HTERT RPE-1 (cell line): ENCODE results near the gene PGAP1.

Experiments used
- in situ Hi-C: fragments of 300-500 bp; cut with MboI; formaldehyde crosslinking; loops from 4 replicates; pipeline ENCODE4 v1.14.3; 2020; ENCODE audit warnings: low sequenced_read_pairs

The PGAP1 gene, protein sequence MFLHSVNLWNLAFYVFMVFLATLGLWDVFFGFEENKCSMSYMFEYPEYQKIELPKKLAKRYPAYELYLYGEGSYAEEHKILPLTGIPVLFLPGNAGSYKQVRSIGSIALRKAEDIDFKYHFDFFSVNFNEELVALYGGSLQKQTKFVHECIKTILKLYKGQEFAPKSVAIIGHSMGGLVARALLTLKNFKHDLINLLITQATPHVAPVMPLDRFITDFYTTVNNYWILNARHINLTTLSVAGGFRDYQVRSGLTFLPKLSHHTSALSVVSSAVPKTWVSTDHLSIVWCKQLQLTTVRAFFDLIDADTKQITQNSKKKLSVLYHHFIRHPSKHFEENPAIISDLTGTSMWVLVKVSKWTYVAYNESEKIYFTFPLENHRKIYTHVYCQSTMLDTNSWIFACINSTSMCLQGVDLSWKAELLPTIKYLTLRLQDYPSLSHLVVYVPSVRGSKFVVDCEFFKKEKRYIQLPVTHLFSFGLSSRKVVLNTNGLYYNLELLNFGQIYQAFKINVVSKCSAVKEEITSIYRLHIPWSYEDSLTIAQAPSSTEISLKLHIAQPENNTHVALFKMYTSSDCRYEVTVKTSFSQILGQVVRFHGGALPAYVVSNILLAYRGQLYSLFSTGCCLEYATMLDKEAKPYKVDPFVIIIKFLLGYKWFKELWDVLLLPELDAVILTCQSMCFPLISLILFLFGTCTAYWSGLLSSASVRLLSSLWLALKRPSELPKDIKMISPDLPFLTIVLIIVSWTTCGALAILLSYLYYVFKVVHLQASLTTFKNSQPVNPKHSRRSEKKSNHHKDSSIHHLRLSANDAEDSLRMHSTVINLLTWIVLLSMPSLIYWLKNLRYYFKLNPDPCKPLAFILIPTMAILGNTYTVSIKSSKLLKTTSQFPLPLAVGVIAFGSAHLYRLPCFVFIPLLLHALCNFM

GRCh38 chr2:196926562-196927375 lies at the start of gene PGAP1:
TSS of gene PGAP1 (minus strand) at chr2:196926707. CDS start at chr2:196926616, 91 bp downstream.
- in situ Hi-C loops = no loop called here

DNA sequence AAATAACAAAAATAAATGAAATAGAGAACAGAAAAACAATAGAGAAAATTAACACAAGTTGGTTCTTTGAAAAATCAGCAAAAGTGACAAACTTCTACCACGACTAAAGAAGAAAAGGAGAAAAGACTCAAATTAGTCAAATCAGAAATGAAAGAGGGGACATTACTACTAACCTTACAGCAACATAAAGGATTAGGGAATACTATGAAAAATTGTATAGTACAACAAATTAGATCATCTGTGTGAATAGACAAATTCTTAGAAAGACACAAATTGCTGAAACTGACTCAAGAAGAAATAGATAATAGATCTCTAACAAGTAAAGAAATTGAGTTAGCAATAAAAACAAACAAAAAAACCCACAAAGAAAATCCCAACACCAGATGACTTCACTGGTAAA lies 48.5 kb upstream of the PGAP1 start:
- in situ Hi-C loops = no loop called here

- in situ Hi-C loops = no loop called here
Observed at GRCh38 chr2:196971574-196972279, 45.2 kb upstream of the PGAP1 start.

- in situ Hi-C loops = no loop called here
Observed at GRCh38 chr2:196970099-196970498, 43.6 kb upstream of the PGAP1 start.

GRCh38 chr2:196968516-196968915 lies 42.0 kb upstream of the PGAP1 start:
- in situ Hi-C loops = no loop called here

- in situ Hi-C loops = no loop called here
Observed at GRCh38 chr2:196967775-196968174, 41.3 kb upstream of the PGAP1 start.

DNA sequence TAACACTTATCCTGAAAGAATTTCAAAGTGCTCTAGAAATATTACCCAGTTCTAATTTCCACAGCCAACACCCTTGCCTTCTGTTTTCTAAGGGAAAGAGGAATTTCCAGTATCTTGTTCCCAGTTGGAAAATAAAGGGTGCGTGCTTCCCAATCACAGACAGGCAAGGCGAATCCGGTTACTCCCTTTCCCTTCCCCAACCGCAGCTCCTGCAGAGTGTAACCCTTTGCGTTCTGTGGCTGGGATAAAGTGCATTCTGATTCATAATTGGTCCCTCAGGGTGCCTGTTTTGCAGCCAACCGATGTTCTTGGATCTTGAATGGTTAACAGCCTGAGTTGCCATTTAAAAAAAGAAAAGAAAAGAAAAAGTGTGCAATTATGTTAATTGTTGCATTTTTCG lies 40.6 kb upstream of the PGAP1 start:
- in situ Hi-C loops = no loop called here

DNA sequence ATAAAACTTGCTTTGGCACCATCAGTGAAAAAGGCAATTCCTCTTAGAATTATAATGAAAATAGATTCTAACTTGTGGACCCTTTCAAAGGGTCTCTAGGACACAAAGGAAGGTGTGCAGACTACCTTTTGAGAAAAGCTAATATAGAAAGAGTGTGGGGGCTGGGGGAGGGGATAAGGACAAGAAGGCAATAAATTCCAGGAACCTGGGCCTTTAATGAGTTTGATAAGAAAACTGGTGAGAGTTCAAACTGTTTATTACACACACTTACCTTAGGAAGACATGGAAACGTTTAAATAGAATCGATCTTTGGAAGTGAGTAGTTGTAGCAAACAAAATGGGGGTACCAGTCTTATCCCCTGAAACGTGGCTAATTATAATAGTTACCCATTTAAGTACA lies 39.6 kb upstream of the PGAP1 start:
- in situ Hi-C loops = no loop called here

DNA sequence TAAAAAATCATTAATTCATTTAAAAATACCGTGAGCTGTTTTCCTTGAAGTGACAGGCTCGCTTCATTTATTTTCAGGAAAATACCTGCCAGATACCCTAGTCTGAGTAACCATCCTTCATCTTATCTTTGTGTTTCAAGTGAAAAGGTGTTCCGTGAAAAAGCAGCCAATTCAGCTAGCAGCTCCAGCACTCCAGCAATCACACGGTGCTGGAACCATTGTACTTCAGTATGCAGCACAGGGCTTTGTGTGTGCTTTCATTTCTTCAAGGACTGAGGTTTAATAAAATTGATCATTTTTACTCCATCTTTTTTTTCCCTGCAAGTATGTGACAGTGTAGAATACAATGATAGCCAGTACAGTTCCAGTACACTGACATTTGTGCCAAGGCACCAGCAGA lies 39.1 kb upstream of the PGAP1 start:
- in situ Hi-C loops = no loop called here

GRCh38 chr2:196963961-196964360 lies 37.5 kb upstream of the PGAP1 start:
- in situ Hi-C loops = no loop called here

DNA sequence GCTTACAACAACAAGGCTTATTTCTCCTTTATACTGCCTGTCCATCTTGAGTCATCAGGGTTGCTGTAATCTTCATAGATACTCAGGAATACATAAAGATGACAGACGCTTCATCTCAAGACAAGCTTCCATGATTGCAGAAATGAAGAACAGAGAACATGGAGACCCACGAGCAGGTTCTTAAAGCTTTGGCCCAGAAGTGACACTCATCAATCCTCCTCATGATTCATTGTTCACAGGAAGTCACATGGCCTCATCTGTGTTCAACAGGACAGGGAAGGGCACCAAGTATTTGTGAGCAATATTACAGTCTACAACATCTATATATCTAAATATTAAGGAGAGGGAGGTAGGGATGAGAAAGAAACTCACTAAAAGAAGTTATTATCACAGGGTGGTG lies 36.5 kb upstream of the PGAP1 start:
- in situ Hi-C loops = no loop called here

DNA sequence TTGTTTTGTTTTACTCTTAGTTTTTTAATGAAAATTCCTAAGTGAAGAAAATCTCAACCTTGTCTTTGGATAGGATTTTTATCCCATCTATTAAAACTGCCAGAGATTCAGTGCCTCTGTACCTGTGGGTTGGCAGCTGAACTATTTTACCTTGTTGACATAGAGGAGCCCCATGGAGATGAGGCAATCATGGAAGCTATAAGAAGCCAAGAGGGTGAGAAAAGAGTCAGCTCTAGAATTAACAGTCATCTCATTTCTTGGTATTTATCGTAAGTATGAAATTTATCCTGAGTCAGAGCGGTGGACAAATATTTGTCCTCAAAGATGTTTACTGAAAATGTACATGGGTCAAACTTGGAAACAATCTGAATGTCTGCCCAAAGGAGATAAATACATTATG lies 35.8 kb upstream of the PGAP1 start:
- in situ Hi-C loops = no loop called here

DNA sequence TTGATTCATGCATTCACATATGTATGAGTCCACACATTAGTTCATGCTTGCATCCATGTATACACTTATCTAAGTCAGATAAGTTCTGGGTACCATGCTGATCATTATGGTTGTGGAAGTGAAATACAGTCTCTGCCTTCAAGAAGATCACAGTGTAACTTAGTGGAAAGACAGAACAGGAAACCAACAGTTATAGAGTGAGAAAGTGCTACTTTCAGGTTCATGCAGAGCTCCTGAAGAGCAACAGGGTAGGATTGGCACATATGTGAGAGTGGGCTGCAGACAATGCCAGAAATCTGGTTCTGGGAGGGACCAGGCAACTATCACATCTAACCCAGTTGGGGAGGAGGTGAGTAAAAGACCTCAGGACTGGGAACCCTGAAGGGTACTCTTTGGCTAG lies 35.4 kb upstream of the PGAP1 start:
- in situ Hi-C loops = no loop called here

DNA sequence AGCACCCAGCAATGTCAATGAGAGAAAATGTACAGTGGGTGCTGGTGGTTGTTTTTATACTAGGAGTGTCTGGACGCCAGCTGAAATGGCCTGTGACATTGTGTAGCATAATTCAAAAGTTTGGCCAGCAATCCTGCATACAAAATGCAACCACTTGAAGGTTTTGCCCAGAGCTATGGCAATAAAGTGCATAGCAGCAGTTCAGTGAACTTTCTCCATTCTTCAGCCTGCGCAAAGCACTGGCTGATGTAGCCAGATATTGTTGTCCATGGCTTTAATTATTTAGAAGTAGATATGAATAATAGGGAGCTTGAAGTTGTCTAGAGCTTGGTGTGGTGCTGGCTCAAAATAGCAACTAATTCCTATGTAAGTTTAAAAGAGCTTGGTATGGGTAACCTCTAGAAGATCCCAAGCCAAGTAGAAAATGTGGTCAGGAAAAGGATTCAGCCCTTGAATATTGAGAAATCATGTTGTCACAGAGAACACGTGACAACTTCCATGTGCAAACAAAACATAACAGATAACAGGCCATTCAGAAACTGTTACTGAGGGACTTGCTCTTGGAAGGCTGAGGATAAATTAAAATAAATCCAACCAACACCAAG lies 33.3 kb upstream of the PGAP1 start:
- in situ Hi-C loops = no loop called here

- in situ Hi-C loops = no loop called here
Observed at GRCh38 chr2:196959281-196959680, 32.8 kb upstream of the PGAP1 start.

DNA sequence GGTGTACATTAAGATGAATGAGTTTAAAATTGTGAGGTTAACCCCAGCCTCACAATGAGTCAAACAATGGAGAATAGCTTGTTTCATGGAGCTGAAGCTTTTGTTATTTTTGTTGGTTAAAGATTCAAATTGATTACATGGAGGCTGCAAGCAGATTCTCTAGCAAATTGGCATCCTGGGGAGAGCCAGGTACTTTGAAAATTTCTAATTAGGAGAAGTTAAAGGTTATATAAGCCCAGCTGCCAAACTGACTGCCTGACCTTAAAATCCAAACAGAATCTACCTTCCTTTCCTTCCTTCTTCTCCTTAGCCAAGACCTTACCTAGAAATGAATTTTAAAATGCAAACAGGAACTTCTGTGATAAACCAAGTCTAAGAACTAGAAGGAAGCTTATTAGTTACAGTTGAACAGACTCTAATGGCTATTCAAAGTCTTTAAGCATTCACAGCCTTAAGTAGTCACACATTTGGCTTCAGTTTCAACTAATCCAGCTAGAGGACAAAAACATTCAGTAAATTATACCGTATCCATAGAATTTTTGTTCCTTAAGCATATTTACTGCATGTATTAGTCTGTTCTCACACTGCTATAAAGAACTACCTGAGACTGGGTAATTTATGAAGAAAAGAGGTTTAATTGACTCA lies 31.5 kb upstream of the PGAP1 start:
- in situ Hi-C loops = no loop called here

- in situ Hi-C loops = no loop called here
Observed at GRCh38 chr2:196957442-196957841, 30.9 kb upstream of the PGAP1 start.

GRCh38 chr2:196956069-196956468 lies 29.6 kb upstream of the PGAP1 start:
- in situ Hi-C loops = no loop called here

DNA sequence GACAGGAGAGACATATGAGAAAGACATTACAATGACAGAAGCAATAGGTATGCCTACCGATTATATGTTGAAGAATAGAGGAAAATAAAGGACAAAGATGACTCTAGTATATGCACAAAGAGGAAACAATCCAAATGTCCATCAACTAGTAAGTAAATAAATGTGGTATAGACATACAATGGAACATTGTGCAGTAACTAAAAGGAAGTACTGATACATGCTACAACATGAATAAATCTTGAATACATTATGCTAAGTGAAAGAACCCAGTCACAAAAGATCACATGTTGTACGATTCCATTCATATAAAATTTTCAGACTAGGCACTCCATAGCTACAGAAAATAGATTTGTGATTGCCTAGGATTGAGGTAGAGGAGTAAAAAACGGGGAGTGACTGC lies 28.5 kb upstream of the PGAP1 start:
- in situ Hi-C loops = no loop called here

- in situ Hi-C loops = no loop called here
Observed at GRCh38 chr2:196954001-196954400, 27.5 kb upstream of the PGAP1 start.
